OCI-LY3 (cell line): ENCODE data around the gene AMBRA1.

Experiments used
- H2AFZ ChIP-seq: fragments of 200-600, 300-600 bp; shearing (Covaris generic); 2 replicates; pipeline ENCODE4 v1.6.0; 2014; ENCODE audit warnings: antibody characterized with exemption, low read depth, low read length
- H3K27ac ChIP-seq: fragments of 200-600, 300-600 bp; sonication (generic); 2 replicates; pipeline ENCODE4 v1.5.1; 2014; ENCODE audit warnings: mild to moderate bottlenecking, low read length, moderate library complexity, mixed read lengths
- H3K27me3 ChIP-seq: fragments of 200-600, 300-600 bp; sonication (generic); 2 replicates; pipeline ENCODE4 v1.6.1; 2014; ENCODE audit warnings: low read depth, low read length, mixed read lengths
- H3K36me3 ChIP-seq: fragments of 200-600, 300-600 bp; sonication (generic); replicated peaks from 2 replicates; pipeline ENCODE3; 2014; ENCODE audit warnings: low read depth, low read length, mixed read lengths
- H3K4me1 ChIP-seq: fragments of 300-600, 200-600 bp; sonication (generic); 2 replicates; pipeline ENCODE4 v1.6.1; 2014; ENCODE audit warnings: low read length, mixed read lengths
- H3K4me2 ChIP-seq: fragments of 200-600, 300-600 bp; sonication (generic); 2 replicates; pipeline ENCODE4 v1.6.1; 2014; ENCODE audit warnings: low read length, mixed read lengths
- H3K4me3 ChIP-seq: fragments of 300-600, 200-600 bp; sonication (generic); 2 replicates; pipeline ENCODE4 v1.5.1; 2014; ENCODE audit warnings: antibody characterized with exemption, mild to moderate bottlenecking, low read length, moderate library complexity
- H3K79me2 ChIP-seq: fragments of 300-600, 200-600 bp; shearing (Covaris generic); 2 replicates; pipeline ENCODE4 v1.6.1; 2014; ENCODE audit warnings: mild to moderate bottlenecking, low read length, mixed read lengths
- H3K9ac ChIP-seq: fragments of 300-600, 200-600 bp; shearing (Covaris generic); 2 replicates; pipeline ENCODE4 v1.6.0; 2014; ENCODE audit warnings: mild to moderate bottlenecking, low read length, moderate library complexity
- H3K9me3 ChIP-seq: fragments of 200-600, 300-600 bp; shearing (Covaris generic); 2 replicates; pipeline ENCODE4 v1.6.1; 2014; ENCODE audit warnings: low read length, mixed read lengths; ENCODE audit not compliant: insufficient read depth
- H4K20me1 ChIP-seq: fragments of 200-600, 300-600 bp; sonication (generic); 2 replicates; pipeline ENCODE4 v1.6.1; 2016; ENCODE audit warnings: low read length, mixed read lengths; ENCODE audit not compliant: insufficient read depth
- CTCF ChIP-seq: fragments of 200-600, 300-600 bp; sonication (generic); IDR thresholded peaks from 2 replicates; pipeline ENCODE4 v1.5.1; 2014; ENCODE audit warnings: antibody characterized with exemption, low read length, low read depth
- EZH2phosphoT487 ChIP-seq: fragments of 200-600 bp; shearing (Covaris generic); IDR thresholded peaks from 2 replicates; pipeline ENCODE4 v1.6.1; 2018; ENCODE audit warnings: antibody characterized with exemption, mixed run types, low read depth

The AMBRA1 gene

GRCh38 chr11:46641639-46642038, 47.8 kb upstream of the AMBRA1 start:
- Histone ChIP-seq H3K79me2 (no peaks in the 10 kb centered on the region), H3K4me2 (no peak overlapping the region), H3K27me3 (no peaks in the 10 kb centered on the region), H4K20me1 (no peaks in the 10 kb centered on the region), H3K9ac (no peak overlapping the region), H3K36me3 (peaks cover 2% of the 10 kb centered on the region), H2AFZ (no peak overlapping the region), H3K27ac (no peak overlapping the region), H3K4me1 (no peaks in the 10 kb centered on the region), H3K9me3 (no peaks in the 10 kb centered on the region), H3K4me3 (no peak overlapping the region)
- TF ChIP-seq CTCF, result no peak
- no peak for TF ChIP-seq EZH2phosphoT487

- Histone ChIP-seq H3K4me3 (no peak overlapping the region), H2AFZ (no peak overlapping the region), H3K36me3 (peaks cover 3% of the 10 kb centered on the region), H4K20me1 (no peaks in the 10 kb centered on the region), H3K27me3 (no peaks in the 10 kb centered on the region), H3K9ac (no peak overlapping the region), H3K4me2 (no peak overlapping the region), H3K4me1 (no peaks in the 10 kb centered on the region), H3K9me3 (no peaks in the 10 kb centered on the region), H3K79me2 (no peaks in the 10 kb centered on the region), H3K27ac (no peak overlapping the region)
- TF ChIP-seq CTCF (no peak), EZH2phosphoT487 (no peak)
Observed at GRCh38 chr11:46640036-46640788, 46.4 kb upstream of the AMBRA1 start.

DNA sequence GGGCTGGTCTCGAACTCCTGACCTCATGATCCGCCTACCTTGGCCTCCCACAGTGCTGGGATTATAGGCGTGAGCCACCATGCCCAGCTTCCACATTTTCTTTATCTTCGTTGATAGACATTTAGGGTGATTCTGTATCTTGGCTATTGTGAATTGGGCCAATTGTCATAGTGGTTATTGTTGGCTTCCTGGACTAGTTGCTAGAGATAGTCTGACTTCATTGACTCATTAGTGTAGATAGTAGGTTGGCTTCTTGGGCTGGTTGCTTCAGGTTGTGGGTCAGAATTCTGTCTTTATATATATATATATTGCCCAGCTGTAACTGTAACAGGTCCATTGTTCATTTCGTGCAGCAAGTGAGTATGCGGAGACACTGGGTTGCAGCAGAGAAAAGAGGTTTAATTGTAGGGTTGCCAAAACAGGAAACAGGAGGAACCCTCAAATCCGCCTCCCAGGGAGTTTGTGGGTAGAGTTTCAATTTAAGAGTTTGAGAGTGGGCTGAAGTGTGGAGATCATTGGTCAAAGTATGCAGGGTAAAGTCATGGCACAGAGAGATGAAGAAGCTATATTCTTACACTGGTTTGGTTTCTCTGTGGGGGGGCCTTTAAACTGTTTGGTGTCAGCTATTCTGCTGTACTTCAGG, 45.5 kb upstream of the AMBRA1 start:
- Histone ChIP-seq H3K27ac (no peak overlapping the region), H3K27me3 (no peaks in the 10 kb centered on the region), H4K20me1 (no peaks in the 10 kb centered on the region), H3K4me1 (no peaks in the 10 kb centered on the region), H3K4me2 (no peak overlapping the region), H3K9me3 (no peaks in the 10 kb centered on the region), H3K36me3 (peaks cover 3% of the 10 kb centered on the region), H3K79me2 (no peaks in the 10 kb centered on the region), H3K9ac (no peak overlapping the region), H3K4me3 (no peak overlapping the region), H2AFZ (no peak overlapping the region)
- no peak for TF ChIP-seq EZH2phosphoT487
- TF ChIP-seq CTCF, result no peak

- no peak overlapping the region for H3K4me3 ChIP-seq
- no peak overlapping the region for H3K9ac ChIP-seq
- no peaks in the 10 kb centered on the region for H3K9me3 ChIP-seq
- peaks cover 3% of the 10 kb centered on the region for H3K36me3 ChIP-seq
- no peaks in the 10 kb centered on the region for H3K79me2 ChIP-seq
- no peaks in the 10 kb centered on the region for H3K27me3 ChIP-seq
- H3K4me2 ChIP-seq, result no peak overlapping the region
- H4K20me1 ChIP-seq, result no peaks in the 10 kb centered on the region
- no peaks in the 10 kb centered on the region for H3K4me1 ChIP-seq
- H2AFZ ChIP-seq, result no peak overlapping the region
- H3K27ac ChIP-seq, result no peak overlapping the region
- TF ChIP-seq EZH2phosphoT487, result no peak
Observed at GRCh38 chr11:46637546-46637945, 43.7 kb upstream of the AMBRA1 start.
